H1 (cell line): Measurements from ENCODE around the gene KCNG3. TPM values are rescaled to one million over a fixed set of nuclear protein-coding genes. Genes with fewer than 3 reads are reported as not detected.

ENCODE experiments used
- CTCF ChIA-PET: fragments of 300-600 bp; sonication (Branson Sonifier 250); formaldehyde crosslinking; loops from one replicate; lab custom pipeline; 2021; ENCODE audit not compliant: partially characterized antibody; lab: Charles Lee
- POLR2A ChIA-PET: fragments of 300-600 bp; sonication (Branson Sonifier 250); formaldehyde crosslinking; loops from one replicate; lab custom pipeline; 2021; ENCODE audit warnings: inconsistent platforms; ENCODE audit not compliant: partially characterized antibody; lab: Charles Lee
- DNase-seq, 2 experiments: peaks; one replicate each; pipeline versions ENCODE4 v3.0.0 to v3.0.0-alpha.2; 2010 to 2022; ENCODE audit warnings: low spot score in 2 of 2, low read depth in 1 of 2, mixed read lengths in 1 of 2
- FAIRE-seq: peaks from 2 replicates; lab custom pipeline; 2011; peaks lifted over from hg19 to GRCh38; lab: Jason Lieb, UNC
- H2AFZ ChIP-seq: 2 replicates; pipeline ENCODE4 v1.8.1; 2012; ENCODE audit warnings: low read length, inconsistent platforms
- H2AK5ac ChIP-seq: 2 replicates; pipeline ENCODE4 v1.6.1; 2013; ENCODE audit warnings: low read depth, low read length
- H2BK120ac ChIP-seq: replicated peaks from 2 replicates; pipeline ENCODE3; 2013; ENCODE audit warnings: low read depth, low read length, inconsistent platforms
- H2BK12ac ChIP-seq: 2 replicates; pipeline ENCODE4 v1.6.1; 2013; ENCODE audit warnings: low read depth, low read length
- H2BK15ac ChIP-seq: 2 replicates; pipeline ENCODE4 v1.6.1; 2013; ENCODE audit warnings: low read length
- H2BK20ac ChIP-seq: 2 replicates; pipeline ENCODE4 v1.6.1; 2013; ENCODE audit warnings: low read length
- H2BK5ac ChIP-seq: 2 replicates; pipeline ENCODE4 v1.6.1; 2013; ENCODE audit warnings: low read depth, low read length
- H3K14ac ChIP-seq: 2 replicates; pipeline ENCODE4 v1.6.1; 2013; ENCODE audit warnings: inconsistent platforms; ENCODE audit not compliant: insufficient read length
- H3K18ac ChIP-seq: 2 replicates; pipeline ENCODE4 v1.6.1; 2013; ENCODE audit warnings: low read length; ENCODE audit errors: extremely low read depth
- H3K23ac ChIP-seq: 2 replicates; pipeline ENCODE4 v1.6.1; 2013; ENCODE audit warnings: inconsistent platforms; ENCODE audit not compliant: insufficient read length
- H3K23me2 ChIP-seq: 2 replicates; pipeline ENCODE4 v1.6.1; 2013; ENCODE audit warnings: low read depth, low read length
- H3K27ac ChIP-seq: 2 replicates; pipeline ENCODE4 v1.6.1; 2011; ENCODE audit warnings: low read depth, low read length, inconsistent platforms
- H3K27me3 ChIP-seq, 4 experiments: replicated peaks in 1 of 4; 1 replicate in 1 of 4; 2 replicates in 3 of 4; pipeline versions ENCODE4 v1.6.1 to v1.8.1; 2011 to 2013; ENCODE audit warnings: low read length in 3 of 4, mild to moderate bottlenecking in 3 of 4, inconsistent platforms in 2 of 4, mixed read lengths in 2 of 4, moderate library complexity in 1 of 4; ENCODE audit not compliant: control insufficient read depth in 3 of 4, insufficient read depth in 3 of 4; ENCODE audit errors: extremely low read depth in 1 of 4
- H3K36me3 ChIP-seq, 4 experiments: 2 replicates each; pipeline versions ENCODE4 v1.6.1 to v1.8.1; 2011 to 2013; ENCODE audit warnings: mild to moderate bottlenecking in 4 of 4, low read length in 3 of 4, moderate library complexity in 2 of 4, control low read depth in 1 of 4, inconsistent platforms in 1 of 4; ENCODE audit not compliant: insufficient read depth in 4 of 4, control insufficient read depth in 2 of 4
- H3K4ac ChIP-seq: replicated peaks from 2 replicates; pipeline ENCODE3; 2013; ENCODE audit warnings: low read length, low read depth, mixed read lengths, inconsistent platforms; ENCODE audit not compliant: insufficient read length
- H3K4me1 ChIP-seq, 4 experiments: replicated peaks in 1 of 4; 1 replicate in 1 of 4; 2 replicates in 3 of 4; pipeline versions ENCODE4 v1.6.1 to v1.8.1; 2011 to 2013; ENCODE audit warnings: low read length in 3 of 4, inconsistent platforms in 2 of 4, mixed read lengths in 1 of 4; ENCODE audit not compliant: insufficient read depth in 4 of 4, control insufficient read depth in 3 of 4
- H3K4me2 ChIP-seq, 2 experiments: 2 replicates each; pipeline versions ENCODE4 v1.6.1 to v1.8.1; 2011 to 2013; ENCODE audit warnings: low read depth in 2 of 2, low read length in 2 of 2, control low read depth in 1 of 2, inconsistent platforms in 1 of 2, mild to moderate bottlenecking in 1 of 2; ENCODE audit not compliant: insufficient read depth in 1 of 2
- H3K4me3 ChIP-seq, 4 experiments: fragments of 200-600, 300-600 bp in 1 of 4; sonication (generic), shearing (Covaris generic), sonication (Bioruptor Twin) in 1 of 4; 2 replicates each; pipeline versions ENCODE4 v1.5.1 to v1.8.1; 2011 to 2016; ENCODE audit warnings: low read length in 4 of 4, low read depth in 3 of 4, control low read depth in 2 of 4, inconsistent platforms in 2 of 4, mild to moderate bottlenecking in 2 of 4, mixed read lengths in 1 of 4, moderate library complexity in 1 of 4; ENCODE audit not compliant: insufficient read depth in 2 of 4; ENCODE audit errors: extremely low read depth in 1 of 4
- H3K56ac ChIP-seq: replicated peaks from 2 replicates; pipeline ENCODE3; 2013; ENCODE audit warnings: low read depth, mild to moderate bottlenecking, mixed read lengths, low read length, inconsistent platforms; ENCODE audit not compliant: insufficient read length
- H3K79me1 ChIP-seq: 2 replicates; pipeline ENCODE4 v1.6.1; 2013; ENCODE audit warnings: low read depth, low read length, control low read depth
- H3K79me2 ChIP-seq, 2 experiments: 2 replicates each; pipeline versions ENCODE4 v1.6.1 to v1.8.1; 2012 to 2013; ENCODE audit warnings: low read length in 2 of 2, mild to moderate bottlenecking in 2 of 2, inconsistent platforms in 1 of 2; ENCODE audit not compliant: insufficient read depth in 2 of 2, control insufficient read depth in 1 of 2
- H3K9ac ChIP-seq, 4 experiments: replicated peaks in 1 of 4; 1 replicate in 1 of 4; 2 replicates in 3 of 4; pipeline versions ENCODE4 v1.6.1 to v1.8.1; 2011 to 2013; ENCODE audit warnings: low read depth in 3 of 4, low read length in 3 of 4, control low read depth in 2 of 4, mild to moderate bottlenecking in 2 of 4, moderate library complexity in 2 of 4, inconsistent platforms in 1 of 4; ENCODE audit errors: extremely low read depth in 1 of 4
- H3K9me3 ChIP-seq, 2 experiments: 2 replicates each; pipeline versions ENCODE4 v1.6.1 to v1.8.1; 2012 to 2013; ENCODE audit warnings: mild to moderate bottlenecking in 2 of 2, moderate library complexity in 2 of 2, control low read depth in 1 of 2, inconsistent platforms in 1 of 2, low read depth in 1 of 2, low read length in 1 of 2, mixed read lengths in 1 of 2; ENCODE audit not compliant: insufficient read depth in 2 of 2
- H4K20me1 ChIP-seq, 2 experiments: replicated peaks in 1 of 2; 2 replicates each; pipeline versions ENCODE3 to v1.8.1; 2011 to 2013; ENCODE audit warnings: inconsistent platforms in 2 of 2, low read length in 2 of 2, mild to moderate bottlenecking in 1 of 2; ENCODE audit not compliant: insufficient read depth in 2 of 2, control insufficient read depth in 1 of 2
- H4K5ac ChIP-seq: 2 replicates; pipeline ENCODE4 v1.6.1; 2013; ENCODE audit warnings: low read length, low read depth, mixed read lengths, inconsistent platforms; ENCODE audit not compliant: insufficient read length
- H4K8ac ChIP-seq: 2 replicates; pipeline ENCODE4 v1.8.0; 2013; ENCODE audit warnings: mild to moderate bottlenecking, moderate library complexity, low read length, inconsistent platforms; ENCODE audit not compliant: insufficient read depth; ENCODE audit errors: extremely low read depth
- H4K91ac ChIP-seq: replicated peaks from 2 replicates; pipeline ENCODE3; 2013; ENCODE audit warnings: low read length, mixed read lengths, inconsistent platforms; ENCODE audit not compliant: insufficient read length
- BCL11A ChIP-seq, 2 experiments: IDR thresholded peaks; one replicate each; pipeline ENCODE4 v1.6.1; 2011; ENCODE audit warnings: low read depth in 2 of 2, low read length in 2 of 2, mild to moderate bottlenecking in 2 of 2
- CBX8 ChIP-seq: fragments of 300-800, 300-1000 bp; sonication (generic); IDR thresholded peaks from 2 replicates; pipeline ENCODE4 v1.7.1; 2016; ENCODE audit warnings: low read depth, low read length, borderline replicate concordance
- CREB1 ChIP-seq: IDR thresholded peaks from 2 replicates; pipeline ENCODE4 v1.6.1; 2012; ENCODE audit warnings: inconsistent platforms
- EZH2 ChIP-seq: fragments of 200-600 bp; sonication (generic); IDR thresholded peaks from 2 replicates; pipeline ENCODE4 v1.7.1; 2012; ENCODE audit warnings: low read depth, mild to moderate bottlenecking, moderate library complexity, low read length, inconsistent platforms; ENCODE audit not compliant: severe bottlenecking
- JUN ChIP-seq: IDR thresholded peaks from 2 replicates; pipeline ENCODE4 v1.6.1; 2011; ENCODE audit warnings: low read depth, mild to moderate bottlenecking, improper control_type of control experiment, low read length
- KDM4A ChIP-seq: IDR thresholded peaks from one replicate; pipeline ENCODE4 v1.7.1; 2012; ENCODE audit warnings: low read depth, mild to moderate bottlenecking, moderate library complexity, low read length, inconsistent platforms; ENCODE audit not compliant: severe bottlenecking
- NRF1 ChIP-seq: IDR thresholded peaks from 2 replicates; pipeline ENCODE4 v1.6.1; 2011; ENCODE audit warnings: mild to moderate bottlenecking, low read depth, low read length, improper control_type of control experiment
- RAD21 ChIP-seq, 2 experiments: IDR thresholded peaks in 1 of 2; conservative IDR thresholded peaks in 1 of 2; 2 replicates each; pipeline ENCODE4 v1.6.1; 2011; ENCODE audit warnings: low read depth in 2 of 2, low read length in 2 of 2, improper control_type of control experiment in 1 of 2, inconsistent platforms in 1 of 2, mild to moderate bottlenecking in 1 of 2, moderate library complexity in 1 of 2
- RFX5 ChIP-seq: IDR thresholded peaks from 2 replicates; pipeline ENCODE4 v1.6.1; 2011; ENCODE audit warnings: low read depth, low read length, improper control_type of control experiment, borderline replicate concordance
- SIX5 ChIP-seq: IDR thresholded peaks from 2 replicates; pipeline ENCODE4 v1.6.1; 2011; ENCODE audit warnings: mild to moderate bottlenecking, low read depth, low read length
- TAF7 ChIP-seq: optimal IDR thresholded peaks from 2 replicates; pipeline ENCODE3; 2011; ENCODE audit warnings: low read depth, mild to moderate bottlenecking, inconsistent platforms, low read length, moderate library complexity, borderline replicate concordance
- TBP ChIP-seq: IDR thresholded peaks from 2 replicates; pipeline ENCODE4 v1.6.1; 2011; ENCODE audit warnings: low read depth, low read length, improper control_type of control experiment
- USF2 ChIP-seq: IDR thresholded peaks from 2 replicates; pipeline ENCODE4 v1.6.1; 2011; ENCODE audit warnings: low read length, improper control_type of control experiment
- WGBS, 2 experiments: shearing (Covaris generic) in 1 of 2; methylation state at CpG; one replicate each; pipeline versions ENCODE4 v1.1.6 to v1.1.7; 2013 to 2015; ENCODE audit warnings: low lambda C conversion rate in 2 of 2, mixed read lengths in 2 of 2, inconsistent platforms in 1 of 2, low coverage in 1 of 2, missing lambda C conversion rate in 1 of 2; ENCODE audit not compliant: insufficient replicate concordance in 2 of 2, insufficient coverage in 1 of 2, insufficient read length in 1 of 2; ENCODE audit errors: extremely low coverage in 1 of 2, missing lambda C conversion rate in 1 of 2; 5-methylcytosine and 5-hydroxymethylcytosine counted together
- polyA plus RNA-seq, 7 experiments: library from polyadenylated mRNA; depleted of rRNA in 3 of 7; stranded (reverse) in 5 of 7; unstranded in 2 of 7; fragments of >200 nt in 5 of 7; fragments of 200-250 nt in 2 of 7; gene quantifications; 1 replicate in 5 of 7; 2 replicates in 1 of 7; 4 replicates in 1 of 7; pipeline versions ENCODE4 v1.2.1 to v1.2.3, GENCODE V29; 2011 to 2013; ENCODE audit warnings: missing spikeins in 2 of 7, mixed read lengths in 2 of 7
- total RNA-seq: library from RNA; stranded (reverse); fragmentation: NEBNext Ultra II Directional; extraction: Animal tissue kit (Norgen Biotek cat#: 25700); gene quantifications from 2 replicates; pipeline ENCODE4 v1.2.1, GENCODE V29; 2021

KCNG3 gene
- total and polyA plus RNA-seq, 2 of the 8 experiments (the other 6 are each of a cell fraction or from before 2014, with no cell fraction given) = 8.1 to 21.3 TPM

DNA sequence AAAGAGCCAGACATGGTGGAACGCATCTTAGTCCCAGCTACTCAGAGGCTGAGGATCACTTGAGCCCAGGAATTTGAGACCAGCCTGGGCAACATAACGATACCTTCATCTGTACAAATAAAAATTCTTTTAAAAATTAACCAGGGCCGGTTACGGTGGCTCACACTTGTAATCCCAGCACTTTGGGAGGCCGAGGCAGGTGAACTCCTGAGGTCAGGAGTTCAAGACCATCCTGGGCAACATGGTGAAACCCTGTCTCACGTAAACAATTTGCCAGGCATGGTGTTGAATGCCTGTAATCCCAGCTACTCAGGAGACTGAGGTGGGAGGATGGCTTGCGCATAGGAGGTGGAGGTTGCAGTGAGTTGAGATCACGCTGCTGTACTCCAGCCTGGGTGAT lies 25.8 kb upstream of the KCNG3 start:
- Histone ChIP-seq H3K56ac (no peak overlapping the region), H3K4ac (no peak overlapping the region), H3K4me2 (no peak overlapping the region), H2BK5ac (0 out of 2 replicates have a peak overlapping the region, but pooled peaks have one; percentile 48), H2AK5ac (no peak overlapping the region), H4K5ac (no peak overlapping the region), H3K23me2 (no peaks in the 10 kb centered on the region), H3K27me3 (no peaks in the 10 kb centered on the region), H3K18ac (no peak overlapping the region; the same call in 1 of the 2 replicates), H2BK15ac (no peak overlapping the region), H4K91ac (no peak overlapping the region), H3K36me3 (no peaks in the 10 kb centered on the region), H3K9me3 (no peaks in the 10 kb centered on the region), H3K9ac (no peak overlapping the region), H2BK20ac (no peak overlapping the region), H3K14ac (no peak overlapping the region), H3K4me3 (no peak overlapping the region), H2AFZ (no peak overlapping the region), H4K20me1 (no peaks in the 10 kb centered on the region), H3K79me1 (no peaks in the 10 kb centered on the region; the same call in 1 of the 2 replicates), H3K27ac (no peak overlapping the region), H2BK120ac (no peak overlapping the region), H3K79me2 (no peaks in the 10 kb centered on the region), H4K8ac (no peak overlapping the region; the same call in 1 of the 2 replicates), H2BK12ac (no peak overlapping the region), H3K23ac (no peak overlapping the region), H3K4me1 (peaks cover 0 to 7% (median 5%) of the 10 kb centered on the region in 4 experiments; a peak in 5 of 7 replicates)
- CTCF ChIA-PET = no interaction called here
- DNase-seq = no peak
- no peak for FAIRE-seq
- WGBS, 2 experiments = 96% methylated on average over 8 of the region's 8 CpGs; no CpG with 5 or more reads in 1 of the 2 experiments
- POLR2A ChIA-PET = no interaction called here
- TF ChIP-seq KDM4A (no peak), BCL11A (IDR thresholded peaks at IDR 0.05; ENCODE audit: low read depth in 2 of 2, low read length in 2 of 2) (no peak), USF2 (no peak), SIX5 (no peak), RFX5 (no peak), CREB1 (no peak), TBP (no peak), NRF1 (no peak), RAD21 (IDR thresholded peaks at IDR 0.05 in 1 of 2, conservative IDR thresholded peaks at IDR 0.05 in 1 of 2; ENCODE audit: low read depth in 2 of 2, low read length in 2 of 2) (no peak), CBX8 (no peak), TAF7 (no peak), EZH2 (no peak), JUN (no peak)
